HEK293 (cell line): ENCODE data around the gene MAD2L1BP.

Source experiments
- CTCF ChIA-PET: fragments of 350-600 bp; formaldehyde crosslinking; extraction: SDS; loops from one replicate; lab custom pipeline; 2021; ENCODE audit warnings: antibody characterized with exemption; lab: Yijun Ruan, JAX
- POLR2A ChIA-PET: fragments of 300-600 bp; formaldehyde crosslinking; extraction: SDS; loops from one replicate; lab custom pipeline; 2020; ENCODE audit warnings: antibody characterized with exemption, inconsistent platforms; lab: Yijun Ruan, JAX
- H3K27ac ChIP-seq: fragments of 200-500 bp; sonication (Bioruptor generic); 2 replicates; pipeline ENCODE4 v1.5.1; 2014; ENCODE audit warnings: low read depth, low read length, control low read depth, inconsistent platforms; ENCODE audit errors: extremely low read depth
- H3K36me3 ChIP-seq, 2 experiments: fragments of 200-500 bp in 1 of 2; sonication (Bioruptor generic) in 1 of 2; 1 replicate in 1 of 2; 2 replicates in 1 of 2; pipeline ENCODE4 v1.5.1; 2014 to 2017; ENCODE audit warnings: inconsistent platforms in 2 of 2, low read length in 2 of 2; ENCODE audit not compliant: control insufficient read depth in 2 of 2, insufficient read depth in 1 of 2
- H3K4me1 ChIP-seq: fragments of 200-500 bp; sonication (Bioruptor generic); 2 replicates; pipeline ENCODE4 v1.5.1; 2014; ENCODE audit warnings: mild to moderate bottlenecking, low read length, inconsistent platforms; ENCODE audit not compliant: control insufficient read depth, insufficient read depth
- H3K4me3 ChIP-seq: 2 replicates; pipeline ENCODE4 v1.5.1; 2011; ENCODE audit warnings: low read depth, mild to moderate bottlenecking, control low read depth, low read length, moderate library complexity
- H3K9me3 ChIP-seq: fragments of 200-500 bp; sonication (Bioruptor generic); 2 replicates; pipeline ENCODE4 v1.5.1; 2014; ENCODE audit warnings: low read depth, low read length, inconsistent platforms; ENCODE audit not compliant: control insufficient read depth, insufficient read depth
- GLIS1 ChIP-seq: fragments of 450-650 bp; formaldehyde crosslinking; IDR thresholded peaks from 2 replicates; pipeline ENCODE4 v1.5.1; 2016; ENCODE audit warnings: missing biosample characterization, missing genetic modification characterization
- KLF10 ChIP-seq: fragments of 450-650 bp; IDR thresholded peaks from 2 replicates; pipeline ENCODE4 v1.5.1; 2018; ENCODE audit warnings: missing biosample characterization, mild to moderate bottlenecking, missing genetic modification characterization
- OSR2 ChIP-seq: fragments of 450-650 bp; formaldehyde crosslinking; IDR thresholded peaks from 2 replicates; pipeline ENCODE4 v1.5.1; 2016; ENCODE audit warnings: missing biosample characterization, missing genetic modification characterization
- PBX3 ChIP-seq: sonication (generic); formaldehyde crosslinking; IDR thresholded peaks from 2 replicates; pipeline ENCODE4 v1.8.1; 2022; ENCODE audit warnings: mild to moderate bottlenecking, moderate library complexity, missing genetic modification reagents
- PRDM10 ChIP-seq: fragments of 450-650 bp; formaldehyde crosslinking; IDR thresholded peaks from 2 replicates; pipeline ENCODE4 v1.5.1; 2016; ENCODE audit warnings: missing biosample characterization, missing genetic modification characterization
- PRDM6 ChIP-seq: fragments of 450-650 bp; formaldehyde crosslinking; IDR thresholded peaks from 2 replicates; pipeline ENCODE4 v1.5.1; 2017; ENCODE audit warnings: missing biosample characterization, missing genetic modification characterization
- SCRT2 ChIP-seq: fragments of 450-650 bp; formaldehyde crosslinking; IDR thresholded peaks from 2 replicates; pipeline ENCODE4 v1.5.1; 2016; ENCODE audit warnings: missing biosample characterization, missing genetic modification characterization
- SP7 ChIP-seq: fragments of 450-650 bp; formaldehyde crosslinking; IDR thresholded peaks from 2 replicates; pipeline ENCODE4 v1.5.1; 2016; ENCODE audit warnings: missing biosample characterization, missing genetic modification characterization
- ZBTB20 ChIP-seq: fragments of 450-650 bp; formaldehyde crosslinking; IDR thresholded peaks from 2 replicates; pipeline ENCODE4 v1.5.1; 2016; ENCODE audit warnings: missing biosample characterization, missing genetic modification characterization
- ZIC2 ChIP-seq: fragments of 450-650 bp; formaldehyde crosslinking; IDR thresholded peaks from 2 replicates; pipeline ENCODE4 v1.5.1; 2016; ENCODE audit warnings: missing biosample characterization, missing genetic modification characterization
- ZNF121 ChIP-seq: fragments of 450-650 bp; formaldehyde crosslinking; IDR thresholded peaks from 2 replicates; pipeline ENCODE4 v1.5.1; 2016; ENCODE audit warnings: missing biosample characterization, missing genetic modification characterization
- ZNF133 ChIP-seq: fragments of 450-650 bp; formaldehyde crosslinking; IDR thresholded peaks from 2 replicates; pipeline ENCODE4 v1.5.1; 2016; ENCODE audit warnings: missing biosample characterization, missing genetic modification characterization
- ZNF580 ChIP-seq: fragments of 450-650 bp; formaldehyde crosslinking; IDR thresholded peaks from 2 replicates; pipeline ENCODE4 v1.5.1; 2016; ENCODE audit warnings: missing biosample characterization, missing genetic modification characterization
- ZNF624 ChIP-seq: fragments of 450-650 bp; formaldehyde crosslinking; IDR thresholded peaks from 2 replicates; pipeline ENCODE4 v1.5.1; 2017; ENCODE audit warnings: missing biosample characterization, missing genetic modification characterization
- ZNF747 ChIP-seq: fragments of 450-650 bp; formaldehyde crosslinking; IDR thresholded peaks from 2 replicates; pipeline ENCODE4 v1.5.1; 2016; ENCODE audit warnings: missing biosample characterization, missing genetic modification characterization

MAD2L1BP gene

GRCh38 chr6:43682724-43683429, 47.2 kb downstream of the MAD2L1BP start:
- ChIA-PET POLR2A (interaction anchor here (0.6 to 1.5 kb wide), 2 partner anchors 13 to 16 kb away, joined by 3 to 5 read pairs; no protein-coding TSS in a partner anchor), CTCF (interaction anchor here (11.6 kb wide), 1 partner anchor 15 kb away, joined by 101 read pairs; no protein-coding TSS in a partner anchor)
- Histone ChIP-seq H3K27ac (no peak overlapping the region), H3K9me3 (no peaks in the 10 kb centered on the region), H3K36me3 (peaks cover 6 to 61% of the 10 kb centered on the region in 2 experiments; a peak in 2 of 3 replicates)
- TF ChIP-seq ZBTB20 (tag by site-specific recombination) (no peak), ZNF624 (tag by site-specific recombination) (no peak), PRDM10 (tag by site-specific recombination) (peak; percentile 83), SCRT2 (tag by site-specific recombination) (peak; percentile 74), ZNF580 (tag by site-specific recombination) (no peak)
- TF ChIP-seq, all 188 proteins: peak for 2
- Histone ChIP-seq H3K4me1 (peaks cover 25% of the 10 kb centered on the region), H3K4me3 (no peak overlapping the region)

GRCh38 chr6:43683708-43684455, 48.2 kb downstream of the MAD2L1BP start:
- peaks cover 6 to 50% of the 10 kb centered on the region in 2 experiments; a peak in 2 of 3 replicates for H3K36me3 ChIP-seq
- H3K4me3 ChIP-seq, result no peak overlapping the region
- POLR2A ChIA-PET, result interaction anchor here (1.5 kb wide), 1 partner anchor 14 kb away, joined by 3 read pairs; no protein-coding TSS in a partner anchor
- H3K27ac ChIP-seq, result no peak overlapping the region
- H3K9me3 ChIP-seq, result no peaks in the 10 kb centered on the region
- CTCF ChIA-PET, result interaction anchor here (0.6 to 11.6 kb wide), 4 partner anchors 16 to 883 kb away, joined by 3 to 101 read pairs (median 4); no protein-coding TSS in a partner anchor
- peak; percentile 65 for TF ChIP-seq ZIC2 (tag by site-specific recombination)
- TF ChIP-seq SP7 (tag by site-specific recombination), result no peak
- TF ChIP-seq GLIS1 (tag by site-specific recombination), result peak; percentile 33; the same call in 1 of the 2 replicates
- no peak for TF ChIP-seq ZNF747
- TF ChIP-seq ZNF121 (tag by site-specific recombination), result peak; percentile 31; the same call in 1 of the 2 replicates
- TF ChIP-seq OSR2, result no peak
- TF ChIP-seq PBX3 (CRISPR knock-in tag), result no peak
- TF ChIP-seq ZNF133, result no peak
- TF ChIP-seq PRDM6 (tag by site-specific recombination), result 0 out of 2 replicates have a peak, but pooled peaks have one; percentile 27
- no peak for TF ChIP-seq KLF10 (tag by site-specific recombination)
- H3K4me1 ChIP-seq, result peaks cover 25% of the 10 kb centered on the region
